Left kidney (tissue), 2 donors: ENCODE results near the gene TRIM14. TPM values are rescaled to one million over a fixed set of nuclear protein-coding genes. Genes with fewer than 3 reads are reported as not detected.
A peak's percentile ranks its signal among the peaks of the same experiment; 100 is the strongest.
"Not testable (repeated sequence)": the region's sequence is repeated elsewhere in the genome, so short reads cannot be mapped to it uniquely, and the experiment has no call there.

Source experiments
- DNase-seq: peaks from one replicate; pipeline ENCODE4 v3.0.0-alpha.2; 2013
- polyA plus RNA-seq: library from polyadenylated mRNA; unstranded; fragments of 120-200 nt; gene quantifications from one replicate; pipeline ENCODE4 v1.2.1, GENCODE V29; 2013; ENCODE audit not compliant: insufficient read length

TRIM14 gene
- polyA plus RNA-seq, 1 donor, result 8.0 TPM

DNA sequence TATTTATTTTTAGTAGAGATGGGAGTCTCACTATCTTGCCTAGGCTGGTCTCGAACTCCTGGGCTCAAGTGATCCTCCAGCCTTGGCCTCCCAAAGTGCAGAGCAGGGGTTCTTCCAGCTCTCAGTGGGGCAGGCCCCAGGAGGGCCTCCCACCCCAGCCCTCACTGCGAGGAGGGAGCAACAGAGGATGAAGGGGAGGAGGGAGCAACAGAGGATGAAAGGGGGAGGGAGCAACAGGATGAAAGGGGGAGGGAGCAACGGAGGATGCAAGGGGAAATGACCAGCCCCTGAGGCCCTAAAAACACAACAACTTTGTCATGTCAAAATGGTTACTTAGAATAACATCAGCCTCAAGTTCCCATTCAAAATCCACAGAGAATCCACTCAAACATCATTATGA lies 10.0 kb downstream of the TRIM14 start:
- no peak for DNase-seq

DNA sequence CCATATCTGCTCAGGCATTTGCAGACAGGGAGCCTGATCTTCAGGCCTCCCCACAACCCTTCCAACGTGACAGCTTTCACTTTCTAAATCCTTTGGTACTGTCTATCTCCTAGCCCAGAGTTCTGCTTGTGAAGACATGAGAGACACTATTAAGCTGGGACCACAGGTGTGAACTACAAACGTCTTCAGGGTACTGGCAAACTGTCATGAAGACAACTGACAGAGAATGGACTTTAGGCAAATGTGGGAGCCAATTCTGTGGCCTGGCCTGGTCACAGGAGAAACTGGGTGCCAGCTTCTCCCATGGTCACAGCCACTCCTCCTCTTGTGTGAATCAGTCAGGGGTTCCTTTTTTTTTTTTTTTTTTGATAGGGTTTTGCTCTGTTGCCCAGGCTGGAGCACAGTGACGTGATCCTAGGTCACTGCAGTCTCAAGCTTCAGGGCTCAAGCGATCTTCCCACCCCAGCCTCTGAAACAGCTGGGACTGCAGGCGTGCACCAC lies 10.4 kb downstream of the TRIM14 start:
- DNase-seq, result no peak

DNA sequence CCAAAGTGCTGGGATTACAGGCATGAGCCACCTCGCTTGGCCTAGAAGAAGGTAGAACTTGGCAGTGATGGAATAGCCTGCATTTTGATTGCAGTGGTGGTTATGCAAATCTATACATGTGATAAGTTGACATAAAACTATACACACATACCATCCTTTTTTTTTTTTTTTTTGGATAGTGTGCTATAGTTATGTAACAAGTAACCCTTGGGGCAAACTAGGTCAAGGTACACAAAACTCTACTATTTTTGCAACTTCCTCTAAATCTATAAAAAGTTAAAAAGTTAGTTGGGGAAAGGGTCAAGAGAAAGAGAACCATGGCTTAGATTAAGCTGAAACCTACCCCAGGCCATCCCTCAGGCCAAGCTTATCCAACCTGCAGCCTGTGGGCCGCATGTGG lies 11.1 kb downstream of the TRIM14 start:
- no peak for DNase-seq

DNA sequence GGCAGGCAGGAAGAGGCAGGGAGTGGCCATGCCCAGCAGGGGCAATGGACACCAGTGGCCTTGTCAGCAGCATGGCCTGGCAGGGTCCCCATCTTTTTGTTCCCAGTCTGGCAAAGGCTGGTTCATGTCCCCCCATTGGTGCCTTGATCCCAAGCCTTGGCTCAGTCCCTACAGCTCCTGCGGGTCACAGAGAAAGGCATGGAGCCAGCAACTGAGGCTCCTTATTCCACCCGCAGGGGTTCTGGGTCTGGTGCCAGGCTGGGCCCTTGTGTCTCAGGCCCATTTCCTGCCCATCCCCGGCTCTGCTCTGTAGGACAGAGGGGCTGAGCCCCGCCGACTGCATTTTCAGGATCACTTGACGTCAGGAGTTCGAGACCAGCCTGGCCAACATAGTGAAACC lies 14.0 kb downstream of the TRIM14 start:
- no peak for DNase-seq

DNA sequence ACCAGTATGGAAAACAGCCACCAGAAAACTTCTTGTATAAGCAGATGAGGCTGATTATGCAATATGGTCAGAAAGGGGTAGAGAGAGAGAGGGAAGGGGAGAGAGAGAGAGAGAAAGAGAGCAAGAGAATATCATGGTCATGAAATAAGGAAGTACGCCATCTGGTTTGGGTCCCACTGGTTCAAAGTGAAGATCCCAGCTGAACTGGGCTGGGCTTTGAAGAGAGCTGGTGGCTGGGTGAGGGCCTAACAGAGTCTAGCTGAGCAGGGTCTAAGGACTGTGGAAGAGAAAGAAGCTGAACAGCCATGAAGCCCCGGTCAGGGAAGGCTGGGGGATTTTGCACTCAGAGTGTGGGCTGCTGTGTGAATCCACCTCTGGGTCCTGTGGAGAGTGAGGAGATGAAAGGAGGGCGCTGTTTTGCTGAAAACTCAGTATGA lies 14.6 kb downstream of the TRIM14 start:
- no peak for DNase-seq

DNA sequence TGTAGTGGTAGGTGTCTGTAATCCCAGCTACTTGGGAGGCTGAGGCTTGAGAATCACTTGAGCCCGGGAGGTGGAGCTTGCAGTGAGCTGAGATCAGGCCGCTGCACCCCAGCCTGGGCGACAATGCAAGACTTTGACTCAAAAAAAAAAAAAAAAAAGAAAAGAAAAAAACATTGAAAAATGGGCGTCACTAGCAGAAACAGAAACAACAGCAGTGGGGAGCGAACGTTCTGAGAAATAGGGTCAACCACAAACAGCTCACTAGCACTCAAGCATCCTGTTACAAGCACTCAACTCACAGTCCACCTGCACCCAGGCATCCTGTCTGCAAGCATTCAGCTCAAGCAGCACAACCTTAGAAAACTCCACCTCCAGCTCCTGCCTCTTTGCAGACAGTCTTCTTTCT lies 17.2 kb downstream of the TRIM14 start:
- DNase-seq, result no peak

DNA sequence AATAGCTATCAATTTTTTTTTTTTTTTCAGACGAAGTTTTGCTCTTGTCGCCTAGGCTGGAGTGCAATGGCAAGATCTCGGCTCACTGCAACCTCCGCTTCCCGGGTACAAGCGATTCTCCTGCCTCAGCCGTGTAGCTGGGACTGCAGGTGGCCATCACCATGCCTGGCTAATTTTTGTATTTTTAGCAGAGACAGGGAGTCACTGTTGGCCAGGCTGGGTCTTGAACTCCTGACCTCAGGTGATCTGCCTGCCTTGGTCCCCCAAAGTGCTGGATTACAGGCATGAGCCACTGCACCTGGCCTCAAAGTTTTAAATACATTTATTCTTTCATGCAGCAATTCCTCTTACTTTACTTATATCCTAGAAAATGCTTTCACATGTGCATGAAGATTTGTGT lies 17.6 kb downstream of the TRIM14 start:
- no peak for DNase-seq

DNA sequence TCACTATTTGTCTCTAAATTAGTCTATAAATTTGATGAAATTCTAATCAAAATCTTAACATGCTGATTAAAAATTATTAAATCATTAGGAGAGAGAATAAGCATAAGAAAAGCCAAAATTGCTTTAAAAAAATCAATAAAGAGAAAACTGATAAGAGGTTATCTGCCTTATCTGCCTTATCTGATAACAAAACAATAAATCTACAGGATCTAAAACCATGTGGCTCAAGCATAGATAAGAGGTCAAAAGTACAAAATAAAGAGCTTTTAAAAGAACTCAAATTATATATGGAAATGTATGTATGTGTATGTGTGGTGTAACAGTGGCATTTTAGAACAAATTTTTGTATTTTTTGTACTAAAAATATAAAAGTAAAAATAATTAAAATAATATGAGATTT lies 18.6 kb downstream of the TRIM14 start:
- DNase-seq, result no peak

DNA sequence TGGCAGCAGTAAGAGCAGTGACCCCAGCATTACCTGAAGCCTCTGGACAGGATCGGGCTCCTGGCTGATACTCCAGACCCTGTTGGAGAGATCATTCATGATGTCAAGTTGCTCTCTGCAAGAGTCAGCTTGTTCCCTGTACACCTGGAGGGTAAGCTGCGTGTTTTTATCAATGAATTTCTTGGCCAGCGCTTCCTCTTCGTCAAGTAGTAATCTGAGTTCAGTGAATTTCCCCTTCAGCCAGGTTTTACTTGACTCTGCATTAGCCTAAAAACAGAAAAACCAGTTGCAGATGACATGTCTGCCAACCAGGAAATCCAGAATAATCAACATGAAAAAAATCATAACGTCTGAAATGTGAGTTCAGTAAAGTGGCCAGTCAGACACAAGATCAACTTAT lies 19.1 kb downstream of the TRIM14 start:
- no peak for DNase-seq

DNA sequence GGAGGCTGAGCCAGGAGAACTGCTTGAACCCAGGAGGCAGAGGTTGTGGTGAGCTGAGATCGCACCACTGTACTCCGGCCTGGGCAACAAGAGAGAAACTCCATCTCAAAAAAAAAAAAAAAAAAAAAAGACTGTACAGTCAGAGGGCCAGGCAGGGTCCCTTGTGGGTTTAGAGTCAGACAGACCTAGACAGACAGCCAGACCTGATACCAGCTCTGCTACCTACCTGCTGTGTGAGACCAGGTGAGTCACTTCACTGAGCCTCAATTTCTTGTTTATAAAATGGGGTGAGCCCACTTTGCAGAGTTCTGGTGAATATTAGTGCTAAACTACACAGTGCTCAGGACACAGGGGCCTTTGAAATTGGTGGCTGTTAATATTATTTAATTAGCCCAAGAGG lies 19.7 kb downstream of the TRIM14 start:
- no peak for DNase-seq

DNA sequence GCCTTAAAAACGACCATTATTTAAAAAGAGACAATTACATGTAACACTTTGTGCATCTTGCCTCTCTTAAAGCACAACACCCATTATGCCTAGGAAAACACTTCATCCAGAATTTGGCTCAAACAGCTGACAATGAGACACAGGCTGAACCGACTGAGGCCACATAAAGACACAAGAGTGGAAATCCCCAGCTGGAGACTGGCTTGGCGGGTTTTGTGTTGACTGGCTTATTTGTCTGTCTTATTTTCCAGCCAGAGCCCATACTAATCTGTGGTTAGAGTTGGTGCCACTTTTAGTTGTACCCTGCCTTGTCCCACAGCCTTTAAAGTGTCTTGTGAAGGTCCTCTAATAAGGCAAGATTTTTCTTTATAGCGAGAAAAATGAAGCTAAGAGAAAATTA lies 21.2 kb downstream of the TRIM14 start:
- DNase-seq, result no peak

DNA sequence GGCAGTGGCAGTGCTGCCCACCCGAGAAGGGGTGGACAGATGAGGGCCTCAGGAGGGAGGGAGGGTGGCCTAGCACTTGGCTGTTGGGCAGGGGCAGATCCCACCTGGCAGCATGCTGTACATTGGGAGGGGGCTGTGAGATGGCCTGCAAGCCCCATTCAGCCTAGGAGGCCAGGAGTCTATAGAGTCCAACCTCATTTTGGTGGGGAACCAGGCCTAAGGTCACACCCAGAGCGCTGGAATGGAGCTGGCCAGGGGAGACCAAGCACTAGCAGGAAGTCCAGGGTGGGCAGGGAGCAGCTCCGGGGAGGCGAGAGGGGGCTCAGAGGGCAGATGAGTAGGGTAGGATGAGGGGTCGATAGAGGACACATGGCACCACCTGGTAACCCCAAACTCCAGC lies 22.9 kb downstream of the TRIM14 start:
- no peak for DNase-seq

DNA sequence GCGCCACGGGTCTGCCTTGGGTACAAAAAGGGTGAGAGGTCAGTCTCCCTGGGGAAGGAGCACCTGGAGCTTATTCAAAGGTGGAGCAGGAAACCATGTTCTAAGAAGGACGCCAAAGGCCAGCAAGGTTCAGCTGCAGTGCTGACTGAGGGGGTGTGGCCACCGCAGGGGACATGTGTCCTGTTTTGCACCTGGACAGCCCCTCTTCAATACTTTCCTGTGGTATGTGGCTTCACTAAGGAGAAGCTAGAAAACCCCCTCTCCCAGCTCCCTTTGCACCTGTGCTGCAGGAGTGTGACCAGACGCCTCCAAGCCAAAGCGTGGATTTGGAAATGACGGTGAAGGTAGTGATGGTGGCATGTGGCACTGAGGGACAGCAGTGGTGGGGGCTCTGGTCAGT lies 23.6 kb downstream of the TRIM14 start:
- DNase-seq, result no peak

DNA sequence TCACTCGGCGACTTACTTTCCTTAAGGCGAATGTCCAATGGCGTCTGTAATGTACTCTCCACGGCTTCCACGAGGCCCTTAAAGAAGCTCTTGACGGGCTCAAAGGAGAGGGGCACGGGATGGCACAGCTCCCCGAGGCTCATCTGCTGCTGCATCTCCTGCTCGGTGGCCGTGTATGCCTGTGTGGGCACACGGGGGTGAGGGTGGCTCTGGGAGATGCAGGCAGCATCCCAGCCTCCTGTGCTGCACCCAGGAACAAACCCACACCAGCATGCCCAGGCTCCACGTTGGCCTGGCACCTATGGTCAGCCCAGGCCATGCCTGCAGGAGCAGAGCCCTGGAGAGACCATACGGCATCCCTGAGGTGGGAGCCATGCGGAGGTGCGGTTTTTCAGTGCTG lies 24.2 kb downstream of the TRIM14 start:
- no peak for DNase-seq

DNA sequence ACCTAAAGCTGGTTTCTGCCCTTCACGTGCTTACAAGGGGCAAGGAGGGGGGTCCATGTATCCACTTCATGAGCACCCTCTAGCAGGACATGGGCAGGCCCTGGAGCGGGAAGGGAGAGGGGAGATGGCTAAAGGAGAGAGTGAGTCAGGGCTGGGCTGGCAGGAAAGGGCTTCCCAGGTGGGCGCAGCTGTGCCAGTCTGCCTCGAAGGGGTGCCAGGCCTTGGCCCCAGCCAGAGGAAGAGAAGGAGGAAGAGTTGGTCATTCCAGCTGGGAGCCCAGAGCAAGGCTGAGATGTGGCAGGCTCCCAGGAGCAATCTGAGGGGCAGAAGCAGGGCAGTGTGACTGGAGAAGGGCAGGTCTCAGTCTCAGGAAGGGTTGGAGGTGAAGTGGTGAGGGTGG lies 24.7 kb downstream of the TRIM14 start:
- no peak for DNase-seq

DNA sequence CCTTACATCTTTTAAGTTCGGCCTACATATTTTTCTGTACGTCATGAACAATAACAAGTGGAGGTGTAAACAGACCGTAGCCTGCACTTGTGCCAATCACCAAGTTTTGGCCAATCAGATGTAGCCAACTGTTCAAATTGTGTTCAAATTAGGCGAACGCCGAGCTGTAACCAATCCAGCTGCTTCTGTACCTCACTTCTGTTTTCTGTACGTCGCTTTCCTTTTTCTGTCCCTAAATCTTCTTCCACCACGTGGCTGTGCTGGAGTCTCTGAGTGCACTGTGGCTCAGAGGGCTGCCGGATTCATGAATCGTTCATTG lies 26.4 kb downstream of the TRIM14 start:
- no peak for DNase-seq

DNA sequence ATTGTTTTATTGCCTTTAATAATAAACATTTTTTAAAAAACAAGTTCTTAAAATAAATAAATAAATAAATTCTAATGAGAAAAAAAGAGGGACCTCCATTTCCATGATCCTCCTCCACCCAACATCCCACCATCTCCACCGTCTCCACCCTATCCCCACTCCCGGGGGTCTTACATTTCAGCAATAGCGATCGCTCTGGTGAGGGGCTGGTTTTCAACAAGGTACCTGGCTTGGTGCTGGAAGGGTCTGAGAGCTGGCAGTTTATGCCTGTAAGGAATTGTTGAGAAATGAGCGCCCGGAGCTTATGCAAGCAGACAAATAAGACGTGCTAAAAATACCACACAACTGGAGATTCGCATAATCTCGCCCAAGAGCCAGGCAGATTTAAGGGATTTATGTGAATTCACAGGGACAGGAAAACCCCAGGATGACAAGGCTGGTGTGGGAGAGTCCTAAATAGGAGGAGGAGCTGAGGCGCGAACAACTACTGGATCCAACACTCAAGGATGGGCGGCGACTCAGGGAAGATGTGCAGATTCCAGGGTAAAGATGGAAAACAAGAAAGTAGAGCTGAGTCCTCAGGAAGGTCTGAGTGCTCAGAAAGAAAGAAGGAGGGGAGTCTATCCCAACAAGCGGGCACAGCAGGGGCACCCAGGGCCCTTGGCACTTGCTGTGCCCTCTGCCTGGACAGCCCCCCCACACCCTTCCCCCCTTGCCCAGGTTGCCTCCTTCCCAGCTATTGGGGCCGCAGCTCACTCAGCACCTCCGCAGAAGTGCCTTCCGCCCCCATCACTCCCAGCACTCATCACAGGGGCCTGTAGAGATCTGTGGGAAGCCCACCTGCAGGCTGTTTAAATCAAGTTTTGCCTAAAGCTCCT lies 27.0 kb downstream of the TRIM14 start:
- no peak for DNase-seq

DNA sequence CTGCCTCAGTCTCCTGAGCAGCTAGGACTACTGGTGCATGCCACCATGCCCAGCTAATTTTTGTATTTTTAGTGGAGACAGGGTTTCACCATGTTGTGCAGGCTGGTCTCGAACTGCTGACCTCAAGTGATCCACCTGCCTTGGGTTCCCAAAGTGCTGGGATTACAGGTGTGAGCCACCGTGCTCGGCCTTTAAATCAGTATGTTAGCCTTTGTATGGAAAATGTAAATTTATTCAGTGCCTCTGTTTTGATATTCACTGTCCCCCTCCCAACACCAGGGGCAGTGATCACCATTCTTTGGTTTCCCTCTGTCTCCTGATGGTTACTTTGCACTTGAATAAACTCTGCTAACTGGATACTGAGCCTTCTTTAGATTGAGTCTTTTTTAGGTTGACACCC lies 28.3 kb downstream of the TRIM14 start:
- not testable (repeated sequence) for DNase-seq

DNA sequence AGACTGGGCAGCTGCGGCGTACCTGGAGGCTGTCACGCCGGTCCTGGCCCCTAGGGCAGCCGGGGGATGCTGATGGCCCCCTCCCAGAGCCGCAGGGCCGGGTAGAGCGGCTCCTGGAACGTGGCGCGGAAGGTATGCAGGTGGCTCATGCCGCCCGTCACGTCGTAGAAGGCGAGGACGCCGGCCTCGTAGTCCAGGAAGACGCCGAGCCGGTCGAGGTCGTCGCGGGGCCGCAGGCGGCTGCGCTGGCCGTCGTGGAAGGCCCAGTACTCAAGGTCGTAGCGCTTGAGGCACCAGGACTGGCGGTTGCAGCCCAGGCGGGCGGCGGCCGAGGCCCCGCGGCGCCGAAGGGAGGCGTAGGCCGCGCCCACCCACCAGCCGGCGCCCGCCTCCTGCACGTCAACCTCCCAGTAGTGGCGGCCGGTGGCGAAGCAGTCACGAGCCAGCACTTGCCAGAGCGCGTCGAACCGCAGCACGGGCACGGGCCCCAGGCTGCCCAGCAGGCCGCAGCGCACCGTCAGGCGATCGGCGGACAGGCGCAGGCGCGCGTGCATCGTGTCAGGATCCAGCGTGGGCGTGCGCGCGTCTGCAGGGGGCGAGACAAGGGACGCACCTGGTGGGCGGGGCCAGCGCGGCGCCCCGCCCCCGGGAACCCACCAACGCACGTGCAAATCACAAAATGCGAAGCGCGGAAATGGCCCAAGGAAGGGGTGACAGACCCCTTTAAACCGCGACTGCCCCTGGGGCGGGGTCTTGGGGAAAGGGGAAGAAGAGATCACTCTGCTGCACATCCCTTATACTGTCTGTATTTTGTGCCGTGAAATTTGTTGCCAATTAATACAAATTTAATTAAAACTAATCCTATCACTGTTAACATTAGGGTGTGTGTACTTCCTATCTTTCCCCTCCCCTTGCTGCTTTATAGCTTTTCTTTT lies 31.3 kb downstream of the TRIM14 start:
- peak; percentile 64 for DNase-seq

DNA sequence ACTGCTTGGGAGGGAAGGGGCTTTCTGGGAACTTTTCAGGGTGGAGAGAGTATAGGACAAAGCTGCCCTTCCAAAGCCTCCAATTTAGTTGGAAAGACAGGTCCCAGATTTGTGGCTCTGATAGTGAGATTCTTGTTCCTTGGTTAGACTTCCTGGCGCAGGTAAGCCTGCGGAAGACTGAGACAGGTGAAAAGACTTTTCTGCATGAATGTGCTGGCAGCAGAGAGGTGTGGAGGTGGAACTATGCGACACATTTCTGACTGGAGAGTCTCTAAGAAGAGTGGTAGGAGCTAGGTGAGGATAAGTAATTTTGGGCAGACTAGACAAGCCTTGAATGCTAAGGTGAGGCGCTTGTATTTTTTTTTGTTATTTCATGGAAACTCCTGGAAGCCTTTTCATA lies 32.6 kb downstream of the TRIM14 start:
- DNase-seq, result no peak

DNA sequence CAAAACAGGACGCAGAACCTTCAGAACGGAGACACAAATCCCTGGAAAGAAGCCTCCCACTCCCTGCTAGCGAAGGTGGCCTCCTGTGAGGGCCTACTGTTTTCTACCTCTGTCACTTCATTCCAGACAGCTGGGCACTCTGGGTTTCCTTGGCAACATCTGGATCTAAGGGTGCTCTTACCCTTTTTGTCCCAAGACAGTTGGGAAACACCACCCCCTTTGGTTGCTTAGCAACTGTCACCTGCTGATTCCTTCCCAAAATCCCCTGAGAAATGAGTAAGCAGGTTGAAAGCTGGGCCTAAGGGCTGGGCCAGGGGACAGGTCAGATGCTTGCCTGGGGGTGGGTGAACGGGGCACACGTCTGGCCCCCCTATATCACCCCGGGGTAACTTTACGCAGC lies 33.1 kb downstream of the TRIM14 start:
- DNase-seq, result no peak

DNA sequence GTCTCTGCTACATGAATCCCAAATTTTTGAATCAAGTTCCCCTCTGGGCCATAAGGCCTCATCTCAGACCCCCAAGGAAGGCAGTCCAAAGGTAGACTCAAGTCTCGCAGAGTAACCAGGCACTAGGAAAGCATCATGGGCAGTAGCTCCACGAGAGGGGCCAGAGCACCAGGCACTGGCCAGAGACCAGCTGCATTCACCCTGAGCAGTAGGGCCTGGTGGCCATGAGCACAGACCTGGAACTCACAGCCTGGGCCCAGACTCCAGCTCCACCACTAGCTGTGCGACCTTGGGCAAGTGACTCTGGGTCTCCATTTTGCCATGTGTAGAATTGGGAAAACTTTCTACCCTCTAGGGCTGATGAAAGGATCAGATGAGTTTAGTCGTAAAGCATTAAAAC lies 34.0 kb downstream of the TRIM14 start:
- DNase-seq, result no peak

DNA sequence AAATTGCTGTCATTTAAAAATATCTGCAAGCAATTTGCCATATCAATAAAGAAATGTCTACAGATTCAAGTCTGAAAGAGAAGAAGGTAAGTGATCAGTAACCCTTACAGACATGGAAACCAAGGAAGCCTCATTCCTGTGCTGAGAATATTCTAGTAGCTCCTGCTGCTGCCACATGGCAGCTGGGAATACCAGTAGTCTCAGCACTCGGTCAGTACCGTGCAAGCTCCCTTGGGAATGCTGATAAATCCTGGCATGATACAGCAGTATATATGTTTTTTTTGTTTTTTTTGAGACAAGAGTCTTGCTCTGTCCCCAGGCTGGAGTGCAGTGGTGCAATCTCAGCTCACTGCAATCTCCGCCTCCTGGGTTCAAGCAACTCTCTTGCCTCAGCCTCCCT lies 34.6 kb downstream of the TRIM14 start:
- no peak for DNase-seq
